Liver (tissue), 9 donors: ENCODE data around the gene INTS1. TPM values are rescaled to one million over a fixed set of nuclear protein-coding genes. Genes with fewer than 3 reads are reported as not detected.

Experiments
- DNase-seq: peaks from one replicate; pipeline ENCODE4 v3.0.0-alpha.2; 2017; ENCODE audit warnings: low spot score
- H3K27ac ChIP-seq, 2 donors: one replicate each; pipeline ENCODE4 v1.7.0; 2013; ENCODE audit warnings: inconsistent platforms in 2 of 2, low read length in 2 of 2, control low read depth in 1 of 2, low read depth in 1 of 2, mild to moderate bottlenecking in 1 of 2
- H3K27me3 ChIP-seq, 4 donors: one replicate each; pipeline versions ENCODE4 v1.6.1 to v1.7.0; 2013; ENCODE audit warnings: low read length in 3 of 4, inconsistent platforms in 1 of 4, mild to moderate bottlenecking in 1 of 4, moderate library complexity in 1 of 4; ENCODE audit not compliant: control insufficient read depth in 4 of 4, insufficient read depth in 4 of 4
- H3K36me3 ChIP-seq, 4 donors: one replicate each; pipeline versions ENCODE4 v1.6.1 to v1.7.0; 2013; ENCODE audit warnings: low read length in 3 of 4, mild to moderate bottlenecking in 3 of 4, low read depth in 1 of 4, moderate library complexity in 1 of 4; ENCODE audit not compliant: control insufficient read depth in 4 of 4, insufficient read depth in 3 of 4
- H3K4me1 ChIP-seq, 4 donors: one replicate each; pipeline versions ENCODE4 v1.6.1 to v1.7.0; 2013; ENCODE audit warnings: low read length in 3 of 4, mild to moderate bottlenecking in 3 of 4, moderate library complexity in 1 of 4; ENCODE audit not compliant: control insufficient read depth in 4 of 4, insufficient read depth in 4 of 4
- H3K4me3 ChIP-seq, 3 donors: one replicate each; pipeline versions ENCODE4 v1.6.1 to v1.7.0; 2013; ENCODE audit warnings: low read length in 3 of 3, control low read depth in 1 of 3, low read depth in 1 of 3, mild to moderate bottlenecking in 1 of 3
- H3K9ac ChIP-seq, 2 donors: one replicate each; pipeline ENCODE4 v1.7.0; 2013; ENCODE audit warnings: low read length in 2 of 2, mild to moderate bottlenecking in 2 of 2, moderate library complexity in 2 of 2, control low read depth in 1 of 2, low read depth in 1 of 2
- H3K9me3 ChIP-seq, 4 donors: one replicate each; pipeline versions ENCODE4 v1.6.1 to v1.7.0; 2013; ENCODE audit warnings: low read length in 3 of 4; ENCODE audit not compliant: control insufficient read depth in 4 of 4
- CTCF ChIP-seq: fragments of 150-350 bp; IDR thresholded peaks from 2 replicates; pipeline ENCODE4 v1.5.1; 2017; ENCODE audit warnings: improper control_type of control experiment, low read depth, low read length; ENCODE audit not compliant: missing input control
- FOXA1 ChIP-seq: IDR thresholded peaks from 2 replicates; pipeline ENCODE4 v1.6.1; 2016; ENCODE audit warnings: antibody characterized with exemption
- FOXA2 ChIP-seq: IDR thresholded peaks from 2 replicates; pipeline ENCODE4 v1.6.1; 2016; ENCODE audit warnings: antibody characterized with exemption
- MAX ChIP-seq: IDR thresholded peaks from 2 replicates; pipeline ENCODE4 v1.6.1; 2016; ENCODE audit warnings: antibody characterized with exemption
- RAD21 ChIP-seq, 2 donors: IDR thresholded peaks; 2 replicates each; pipeline ENCODE4 v1.6.1; 2016; ENCODE audit warnings: antibody characterized with exemption in 2 of 2, mild to moderate bottlenecking in 2 of 2
- REST ChIP-seq: IDR thresholded peaks from 2 replicates; pipeline ENCODE4 v1.6.1; 2016; ENCODE audit warnings: antibody characterized with exemption, mild to moderate bottlenecking
- TAF1 ChIP-seq: conservative IDR thresholded peaks from 2 replicates; pipeline ENCODE4 v1.6.1; 2016; ENCODE audit warnings: antibody characterized with exemption, mild to moderate bottlenecking
- WGBS: extraction: QIAGEN DNeasy Blood & Tissue Kit; methylation state at CpG from one replicate; pipeline ENCODE4 v1.1.7; 2013; 5-methylcytosine and 5-hydroxymethylcytosine counted together
- polyA plus RNA-seq, 2 donors: library from polyadenylated mRNA; stranded (reverse) in 1 of 2; unstranded in 1 of 2; fragments of 200-250 nt in 1 of 2; fragments of >200 nt in 1 of 2; fragmentation: Nextera tagmentation in 1 of 2; extraction: Ambion mirVana in 1 of 2; gene quantifications; one replicate each; pipeline versions ENCODE4 v1.2.1 to v1.2.3, GENCODE V29; 2013 to 2015
- total RNA-seq, 2 donors: library from RNA; depleted of rRNA; stranded (reverse); fragments of >200 nt; gene quantifications; one replicate each; pipeline ENCODE4 v1.2.3, GENCODE V29; 2014
- TF ChIP-seq, protein P1 (sequence below): IDR thresholded peaks from 2 replicates; pipeline ENCODE4 v1.6.1; 2016; ENCODE audit warnings: antibody characterized with exemption
- donor health status: healthy.
- donor health status: healthy.
- donor health status: healthy.
- donor health status: healthy.
- donor health status: healthy.

Gene INTS1
- total and polyA plus RNA-seq, 4 donors = 14.6 to 37.9 (median 30.7) TPM

DNA sequence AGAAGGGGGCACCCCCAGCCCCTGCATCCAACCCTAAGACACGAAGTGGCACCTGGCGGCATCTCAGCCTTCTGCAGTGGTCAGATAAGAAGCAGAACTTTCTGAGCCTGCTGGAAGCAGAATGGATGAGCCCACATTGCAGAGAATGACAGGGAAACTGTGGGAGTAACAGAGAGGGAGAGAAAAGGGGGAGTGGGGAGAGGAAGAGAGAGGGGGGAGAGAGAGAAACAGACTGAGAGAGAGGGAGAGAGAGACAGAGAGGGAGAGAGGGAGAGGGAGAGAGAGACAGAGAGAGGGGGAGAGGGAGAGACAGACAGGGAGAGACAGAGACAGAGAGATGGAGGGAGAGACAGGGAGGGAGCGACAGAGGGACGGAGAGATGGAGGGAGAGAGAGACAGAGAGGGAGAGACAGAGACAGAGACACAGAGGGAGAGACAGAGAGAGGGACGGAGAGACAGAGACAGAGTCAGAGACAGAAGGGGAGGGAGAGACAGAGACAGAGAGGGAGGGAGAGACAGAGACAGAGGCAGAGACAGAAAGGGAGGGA is 80.9 kb downstream of the INTS1 start (continued):
- no peak for TF ChIP-seq REST

DNA sequence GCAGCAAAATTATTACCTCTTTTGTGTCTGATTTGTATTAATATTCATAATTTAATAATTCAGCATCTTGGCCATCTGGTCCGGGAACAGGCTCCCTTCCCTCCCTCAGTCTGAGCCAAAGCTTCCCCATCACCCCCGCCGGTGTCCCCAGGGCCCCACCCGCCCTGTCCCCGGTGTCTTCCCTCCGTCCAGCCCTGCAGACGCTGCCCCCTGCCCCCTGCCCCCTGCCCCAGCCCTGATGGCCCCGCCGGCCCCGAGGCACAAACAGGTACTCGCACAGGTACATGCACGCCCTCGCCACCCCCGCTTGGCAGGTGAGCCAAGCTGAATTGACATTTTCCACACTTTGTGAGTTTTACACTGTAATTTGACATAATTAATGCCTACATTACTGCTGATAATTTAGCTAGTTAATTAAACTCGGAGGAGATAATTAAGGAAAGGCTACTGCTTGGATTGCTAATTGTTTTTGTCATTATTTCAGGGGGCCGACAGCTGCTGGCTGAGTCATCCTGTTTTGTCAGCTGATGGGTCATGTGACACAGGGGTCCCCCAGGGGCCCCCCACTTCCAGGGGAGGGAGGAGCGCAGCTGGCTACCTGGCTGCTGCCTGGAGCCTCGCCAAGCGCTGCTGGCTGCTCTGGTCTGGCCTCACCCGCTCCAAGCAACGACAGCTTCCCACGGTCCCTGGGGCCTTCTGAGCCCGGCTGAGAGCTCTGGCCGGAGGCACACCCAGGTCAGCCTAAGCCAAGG is 81.5 kb downstream of the INTS1 start:
- 31% methylated on average over 24 of the region's 24 CpGs for WGBS
- no peak for TF ChIP-seq MAX
- TF ChIP-seq TAF1 = no peak
- no peak for TF ChIP-seq FOXA1
- no peak for TF ChIP-seq RAD21 (IDR thresholded peaks at IDR 0.05)
- H3K27ac ChIP-seq = no peak overlapping the region
- H3K9me3 ChIP-seq = no peaks in the 10 kb centered on the region
- no peak overlapping the region for H3K9ac ChIP-seq
- DNase-seq = no peak
- no peak overlapping the region for H3K4me3 ChIP-seq
- no peaks in the 10 kb centered on the region for H3K4me1 ChIP-seq
- H3K27me3 ChIP-seq = no peaks in the 10 kb centered on the region
- no peaks in the 10 kb centered on the region for H3K36me3 ChIP-seq

DNA sequence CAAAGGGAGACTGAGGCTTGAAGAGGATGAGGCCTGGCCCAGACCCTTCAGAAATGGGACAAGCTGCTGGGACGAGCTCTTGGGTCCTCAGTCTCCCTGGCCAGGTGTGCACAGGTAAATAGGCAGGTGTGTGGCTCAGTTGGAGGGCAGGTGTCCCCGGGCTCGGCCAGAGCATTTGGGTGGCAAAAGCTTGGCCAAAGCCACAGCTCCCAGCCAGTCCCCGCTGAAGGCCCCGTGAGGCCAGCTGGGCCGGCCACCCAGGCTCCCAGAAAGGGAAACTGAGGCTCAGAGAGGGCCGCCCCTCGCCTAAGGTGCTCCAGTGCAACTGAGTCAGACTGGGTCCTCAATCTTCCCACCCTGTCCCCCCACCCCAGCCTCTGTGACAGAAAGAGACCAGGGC is 82.2 kb downstream of the INTS1 start:
- H3K27me3 ChIP-seq = no peaks in the 10 kb centered on the region
- H3K4me1 ChIP-seq = no peaks in the 10 kb centered on the region
- TF ChIP-seq, protein P1, sequence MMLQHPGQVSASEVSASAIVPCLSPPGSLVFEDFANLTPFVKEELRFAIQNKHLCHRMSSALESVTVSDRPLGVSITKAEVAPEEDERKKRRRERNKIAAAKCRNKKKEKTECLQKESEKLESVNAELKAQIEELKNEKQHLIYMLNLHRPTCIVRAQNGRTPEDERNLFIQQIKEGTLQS = no peak
- TF ChIP-seq FOXA2 (no peak), MAX (no peak), CTCF (no peak)
- 79% methylated on average over 8 of the region's 8 CpGs for WGBS
- H3K9me3 ChIP-seq = no peaks in the 10 kb centered on the region
- H3K9ac ChIP-seq = no peak overlapping the region
- H3K27ac ChIP-seq = no peak overlapping the region
- H3K36me3 ChIP-seq = no peaks in the 10 kb centered on the region
- DNase-seq = no peak
- H3K4me3 ChIP-seq = no peak overlapping the region
